Mucosa of rectum (tissue), 2 donors: ENCODE data around the gene HIVEP3.

Source experiments
- H3K27ac ChIP-seq, 2 donors: one replicate each; pipeline ENCODE4 v1.7.0; 2013; ENCODE audit warnings: inconsistent platforms in 2 of 2, low read depth in 2 of 2, low read length in 2 of 2
- H3K27me3 ChIP-seq, 2 donors: one replicate each; pipeline ENCODE4 v1.7.0; 2013; ENCODE audit warnings: low read length in 2 of 2; ENCODE audit not compliant: control insufficient read depth in 2 of 2, insufficient read depth in 2 of 2
- H3K36me3 ChIP-seq, 2 donors: one replicate each; pipeline ENCODE4 v1.7.0; 2013; ENCODE audit warnings: low read length in 2 of 2; ENCODE audit not compliant: control insufficient read depth in 2 of 2, insufficient read depth in 2 of 2
- H3K4me1 ChIP-seq, 2 donors: one replicate each; pipeline ENCODE4 v1.7.0; 2013; ENCODE audit warnings: low read length in 2 of 2, mild to moderate bottlenecking in 1 of 2; ENCODE audit not compliant: control insufficient read depth in 2 of 2, insufficient read depth in 2 of 2
- H3K4me3 ChIP-seq, 2 donors: one replicate each; pipeline ENCODE4 v1.7.0; 2013; ENCODE audit warnings: low read length in 2 of 2
- H3K9ac ChIP-seq, 2 donors: one replicate each; pipeline ENCODE4 v1.7.0; 2013; ENCODE audit warnings: low read length in 2 of 2, low read depth in 1 of 2, mild to moderate bottlenecking in 1 of 2
- H3K9me3 ChIP-seq, 2 donors: one replicate each; pipeline ENCODE4 v1.7.0; 2013; ENCODE audit warnings: low read length in 2 of 2; ENCODE audit not compliant: control insufficient read depth in 2 of 2
- donor health status: healthy.
- donor health status: Normal muscosa, but diverticular disease.

The HIVEP3 gene

DNA sequence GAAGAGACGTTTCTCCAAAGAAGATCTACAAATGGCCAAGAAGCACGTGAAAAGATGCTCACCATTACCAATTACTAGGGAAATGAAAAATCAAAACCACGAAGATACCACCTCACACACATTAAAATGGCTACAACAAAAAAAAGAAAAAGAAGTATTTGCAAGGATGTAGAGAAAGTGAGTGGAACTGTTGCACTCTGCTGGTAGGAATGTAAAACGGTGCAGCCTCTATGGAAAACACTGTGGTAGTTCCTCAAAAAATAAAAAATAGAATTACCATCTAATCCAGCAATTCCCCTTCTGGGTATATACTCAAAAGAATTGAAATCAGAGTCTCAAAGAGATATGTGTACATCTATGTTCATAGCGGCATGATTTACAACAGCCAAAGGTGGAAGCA lies 318.8 kb downstream of the HIVEP3 start:
- Histone ChIP-seq H3K27ac (no peak overlapping the region), H3K27me3 (no peaks in the 10 kb centered on the region), H3K9me3 (no peaks in the 10 kb centered on the region), H3K4me1 (no peaks in the 10 kb centered on the region), H3K36me3 (no peaks in the 10 kb centered on the region), H3K4me3 (no peak overlapping the region), H3K9ac (no peak overlapping the region)

DNA sequence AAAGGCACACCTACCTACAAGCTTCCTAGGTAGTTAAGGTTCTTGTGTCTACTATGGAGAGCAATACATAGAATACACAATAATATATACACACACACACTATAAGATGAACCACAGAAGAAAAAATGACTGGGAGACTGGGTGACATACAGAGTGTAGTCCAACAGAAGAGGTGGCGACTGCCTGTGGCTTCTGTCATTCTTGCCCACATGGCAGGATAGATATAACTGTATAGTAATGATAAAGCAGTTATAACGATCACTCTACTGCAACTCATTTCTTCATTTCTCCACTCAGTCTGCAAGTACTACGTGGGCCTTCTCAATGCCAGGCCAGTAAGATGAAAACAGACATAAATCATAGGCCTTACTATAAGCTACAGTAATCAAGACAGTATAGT lies 320.4 kb downstream of the HIVEP3 start:
- no peak overlapping the region for H3K4me3 ChIP-seq
- H3K9ac ChIP-seq: no peak overlapping the region
- H3K36me3 ChIP-seq: no peaks in the 10 kb centered on the region
- H3K27ac ChIP-seq: no peak overlapping the region
- H3K27me3 ChIP-seq: no peaks in the 10 kb centered on the region
- H3K9me3 ChIP-seq: no peaks in the 10 kb centered on the region
- no peaks in the 10 kb centered on the region for H3K4me1 ChIP-seq

DNA sequence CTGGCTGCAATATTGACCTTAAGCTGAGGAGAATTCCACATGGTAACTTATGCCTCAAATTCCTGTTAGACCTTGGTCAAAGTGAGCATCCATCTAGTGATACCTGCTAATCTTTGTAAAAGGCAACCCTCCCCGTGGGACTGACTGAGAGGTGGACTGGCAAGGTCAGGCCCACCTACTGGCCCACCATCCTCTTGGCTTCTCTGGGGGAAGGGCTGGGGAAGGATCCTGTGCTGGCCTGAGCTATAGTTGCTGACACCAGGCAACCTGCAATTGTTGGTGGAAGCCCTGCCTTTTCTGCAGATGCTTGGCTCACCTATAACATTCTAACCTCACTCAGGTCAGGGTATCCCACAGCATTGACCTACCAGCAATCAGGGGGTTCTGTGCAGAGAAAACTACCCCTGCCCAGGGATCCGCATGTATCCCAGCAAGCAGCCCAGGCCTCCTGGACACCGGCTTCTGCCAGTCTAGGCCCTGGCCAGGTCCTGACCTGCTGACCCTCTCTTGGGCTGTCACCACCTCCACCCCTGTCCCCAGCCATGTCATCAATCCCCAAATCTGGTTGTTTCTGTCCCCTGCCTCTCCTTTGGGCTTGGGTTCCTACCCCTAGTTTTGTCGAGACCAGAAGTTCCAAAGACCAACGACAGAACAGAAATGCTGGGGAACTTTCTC lies 326.1 kb downstream of the HIVEP3 start:
- Histone ChIP-seq H3K27ac (no peak overlapping the region), H3K4me3 (no peak overlapping the region), H3K36me3 (no peaks in the 10 kb centered on the region)

DNA sequence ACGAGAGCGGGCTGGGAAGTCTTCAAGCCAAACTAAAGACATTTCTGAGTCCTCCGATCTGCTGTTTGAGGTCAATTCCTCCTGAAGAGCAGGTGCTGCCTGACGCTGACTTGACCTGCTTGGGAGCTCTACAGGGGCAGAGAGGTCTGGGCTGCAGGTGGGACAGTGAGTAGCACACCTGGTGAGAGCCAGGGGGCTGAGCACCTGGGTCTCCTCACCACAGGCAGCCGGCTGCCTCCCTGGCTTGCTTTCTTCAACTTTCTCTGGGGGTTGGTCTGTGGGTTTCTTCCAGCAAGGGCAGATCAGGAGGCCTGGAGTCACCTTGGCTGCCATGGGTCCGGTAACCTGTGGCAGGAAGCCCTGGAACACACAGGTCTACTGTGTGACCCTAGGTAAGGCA lies 326.8 kb downstream of the HIVEP3 start:
- no peaks in the 10 kb centered on the region for H3K36me3 ChIP-seq
- no peak overlapping the region for H3K27ac ChIP-seq
- no peaks in the 10 kb centered on the region for H3K9me3 ChIP-seq
- H3K27me3 ChIP-seq: no peaks in the 10 kb centered on the region
- no peak overlapping the region for H3K4me3 ChIP-seq
- H3K4me1 ChIP-seq: no peaks in the 10 kb centered on the region
- H3K9ac ChIP-seq: no peak overlapping the region

More for the DNA sequence above, 326.1 kb downstream of the HIVEP3 start:
- H3K27me3 ChIP-seq: no peaks in the 10 kb centered on the region
- H3K9ac ChIP-seq: no peak overlapping the region
- no peaks in the 10 kb centered on the region for H3K4me1 ChIP-seq
- H3K9me3 ChIP-seq: no peaks in the 10 kb centered on the region

DNA sequence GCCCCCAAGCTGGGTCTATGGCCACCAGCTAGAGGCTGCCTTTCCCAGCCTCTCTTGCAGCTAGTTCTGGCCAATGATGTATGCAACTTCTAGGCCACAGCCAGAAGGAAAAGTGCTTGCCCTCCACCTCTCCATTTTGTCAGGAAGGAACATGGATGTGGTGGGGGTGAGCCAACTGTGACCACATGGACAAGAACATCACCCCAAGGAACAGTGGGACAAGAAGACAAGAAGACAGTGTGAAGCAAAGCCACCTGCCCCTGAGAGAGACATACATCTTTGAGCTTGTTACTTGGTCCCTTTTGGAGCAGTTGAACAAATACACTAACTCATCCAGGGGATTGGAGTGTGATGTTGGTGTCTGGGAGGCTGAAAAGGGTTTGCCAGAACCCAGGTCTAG lies 328.4 kb downstream of the HIVEP3 start:
- Histone ChIP-seq H3K27me3 (no peaks in the 10 kb centered on the region), H3K9me3 (no peaks in the 10 kb centered on the region)

DNA sequence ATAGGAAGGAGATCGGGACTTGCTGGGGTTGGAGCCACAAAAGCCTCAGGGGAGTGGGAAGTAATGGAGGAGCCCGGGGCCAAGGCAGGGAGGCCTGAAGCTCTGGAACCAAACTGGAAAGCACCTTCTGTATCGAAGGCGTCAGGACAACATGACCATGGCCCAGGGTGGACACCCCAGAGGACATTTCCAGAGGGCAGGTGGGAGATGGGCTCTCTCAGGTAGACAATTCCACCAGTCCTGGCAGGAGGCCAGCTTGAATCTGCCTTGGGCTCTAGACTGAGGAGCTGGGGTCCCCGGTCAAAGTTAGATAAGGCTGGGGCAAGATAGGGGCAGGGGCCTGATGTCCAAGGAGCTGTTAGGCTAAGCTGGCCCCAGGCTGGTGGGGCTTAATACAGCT lies 329.3 kb downstream of the HIVEP3 start:
- H3K9me3 ChIP-seq: no peaks in the 10 kb centered on the region
- H3K27me3 ChIP-seq: no peaks in the 10 kb centered on the region
- H3K4me1 ChIP-seq: no peaks in the 10 kb centered on the region
- no peak overlapping the region for H3K27ac ChIP-seq
- H3K36me3 ChIP-seq: no peaks in the 10 kb centered on the region
- no peak overlapping the region for H3K4me3 ChIP-seq
- H3K9ac ChIP-seq: no peak overlapping the region

More for the DNA sequence above, 328.4 kb downstream of the HIVEP3 start:
- no peaks in the 10 kb centered on the region for H3K36me3 ChIP-seq
- H3K9ac ChIP-seq: no peak overlapping the region
- no peak overlapping the region for H3K4me3 ChIP-seq
- no peak overlapping the region for H3K27ac ChIP-seq
- H3K4me1 ChIP-seq: no peaks in the 10 kb centered on the region

DNA sequence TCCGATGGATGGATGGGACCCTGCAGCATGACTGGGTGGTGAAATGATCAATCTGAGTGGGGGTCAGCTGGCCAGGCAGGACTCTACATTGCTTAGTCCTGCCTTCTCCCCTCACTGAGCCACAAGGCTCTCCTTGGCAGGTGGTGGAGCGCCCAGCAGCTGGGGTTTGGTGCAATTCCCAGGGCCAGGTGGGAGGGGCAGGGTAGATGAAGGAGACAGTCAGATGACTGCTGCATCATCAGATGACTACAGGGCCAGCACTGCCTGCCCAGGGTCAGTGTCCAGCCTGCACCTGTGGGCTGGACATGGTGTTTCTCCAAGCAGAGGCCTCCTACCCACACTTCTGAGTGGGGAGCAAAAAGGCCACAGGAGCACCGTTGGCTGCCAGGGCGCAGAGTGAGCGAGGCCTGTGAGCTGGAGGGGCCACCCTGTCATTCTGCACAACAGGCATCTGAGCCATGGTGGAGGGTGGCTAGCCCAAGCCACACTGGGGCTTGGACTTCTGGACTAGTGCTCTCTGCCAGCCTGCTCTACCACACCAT lies 330.3 kb downstream of the HIVEP3 start:
- Histone ChIP-seq H3K27me3 (no peaks in the 10 kb centered on the region), H3K9me3 (no peaks in the 10 kb centered on the region), H3K36me3 (no peaks in the 10 kb centered on the region), H3K9ac (no peak overlapping the region), H3K4me3 (no peak overlapping the region), H3K4me1 (no peaks in the 10 kb centered on the region), H3K27ac (no peak overlapping the region)

DNA sequence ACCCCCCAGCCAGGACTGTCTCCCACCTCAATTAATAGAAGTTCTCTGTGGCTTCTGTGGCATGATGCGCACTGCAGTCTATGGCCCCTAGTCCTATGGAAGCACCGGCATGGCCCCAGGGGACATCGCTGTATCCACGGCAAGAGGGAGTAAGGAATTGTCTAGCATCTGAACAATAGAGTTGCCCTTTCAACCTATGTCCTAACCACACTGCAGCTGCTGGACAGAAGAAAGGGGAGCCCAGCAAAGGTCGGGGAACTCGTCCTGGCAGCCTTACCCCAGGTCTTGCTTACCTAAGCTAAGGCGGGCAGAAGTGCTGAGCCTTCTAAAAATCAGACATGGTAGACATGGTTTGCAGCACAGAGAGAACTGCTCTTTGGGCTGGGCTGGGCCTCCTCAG lies 330.9 kb downstream of the HIVEP3 start:
- Histone ChIP-seq H3K4me1 (no peaks in the 10 kb centered on the region), H3K9me3 (no peaks in the 10 kb centered on the region), H3K4me3 (no peak overlapping the region), H3K9ac (no peak overlapping the region), H3K36me3 (no peaks in the 10 kb centered on the region), H3K27me3 (no peaks in the 10 kb centered on the region), H3K27ac (no peak overlapping the region)

DNA sequence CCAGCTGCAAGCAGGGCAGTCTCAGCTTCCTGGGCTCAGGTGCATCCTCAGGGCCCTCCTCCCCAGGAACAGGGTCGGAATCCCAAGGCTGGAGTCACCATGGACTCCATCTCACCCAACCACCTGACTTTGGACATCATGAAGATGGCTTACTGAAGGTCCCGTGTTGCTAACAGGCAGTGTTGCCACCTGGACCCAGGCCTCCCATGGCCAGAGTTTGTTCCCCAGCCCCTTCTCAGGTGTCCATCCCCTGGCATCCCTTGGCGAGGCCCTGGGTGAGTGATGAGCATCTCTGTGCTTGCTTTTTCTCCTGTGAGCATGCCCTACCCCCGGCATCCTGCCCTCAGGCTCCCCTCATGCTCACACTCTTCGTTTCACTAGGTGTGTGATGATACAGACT lies 332.5 kb downstream of the HIVEP3 start:
- Histone ChIP-seq H3K9me3 (no peaks in the 10 kb centered on the region), H3K9ac (no peak overlapping the region), H3K27me3 (no peaks in the 10 kb centered on the region)

DNA sequence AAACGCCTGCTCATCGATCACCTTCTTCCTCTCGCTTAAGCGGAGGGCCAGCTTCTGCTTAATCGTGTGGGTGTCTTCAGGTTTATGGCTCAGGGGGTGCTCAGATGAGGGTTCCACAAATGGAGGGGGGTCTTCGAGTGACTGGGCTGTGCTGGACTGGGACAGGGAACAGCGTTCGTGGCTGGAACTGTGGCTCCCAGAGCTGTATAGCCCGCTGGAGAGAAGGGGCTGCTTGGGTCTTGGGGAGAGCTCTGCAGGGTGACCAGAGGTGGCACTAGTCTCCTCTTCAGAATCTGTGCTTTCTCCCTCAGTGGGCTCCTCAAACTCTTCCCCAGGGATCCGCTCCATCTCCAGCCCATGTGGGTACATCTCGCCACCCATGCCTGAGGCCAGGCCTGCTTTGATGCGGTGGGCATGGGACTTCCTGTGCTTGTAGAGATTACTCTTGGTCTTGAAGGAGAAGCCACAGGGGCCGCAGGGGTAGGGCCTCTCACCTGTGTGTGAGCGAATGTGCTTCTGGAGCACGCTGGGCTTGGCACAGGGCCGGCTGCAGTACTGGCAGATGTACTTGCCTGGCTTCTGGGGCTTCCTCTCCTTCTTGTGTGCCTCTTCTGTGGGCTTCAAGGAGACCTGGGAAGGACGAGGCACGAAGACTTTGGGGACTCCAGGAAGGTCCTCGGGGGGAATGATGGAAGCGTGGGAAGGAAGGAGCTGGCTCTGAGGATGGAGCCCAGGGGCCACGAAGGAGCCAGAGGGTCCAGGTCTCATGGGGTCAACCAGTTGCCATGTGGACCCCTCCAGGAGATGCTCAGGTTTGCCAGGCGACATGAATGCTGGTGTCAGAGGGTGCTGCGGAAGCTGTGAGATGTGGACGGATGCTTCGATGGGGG lies 334.8 kb downstream of the HIVEP3 start:
- no peak overlapping the region for H3K4me3 ChIP-seq
- no peaks in the 10 kb centered on the region for H3K9me3 ChIP-seq
- no peaks in the 10 kb centered on the region for H3K36me3 ChIP-seq

More for the DNA sequence above, 332.5 kb downstream of the HIVEP3 start:
- H3K4me1 ChIP-seq: no peaks in the 10 kb centered on the region
- no peak overlapping the region for H3K4me3 ChIP-seq
- H3K27ac ChIP-seq: no peak overlapping the region
- no peaks in the 10 kb centered on the region for H3K36me3 ChIP-seq

More for the DNA sequence above, 334.8 kb downstream of the HIVEP3 start:
- Histone ChIP-seq H3K27me3 (no peaks in the 10 kb centered on the region), H3K9ac (no peak overlapping the region), H3K4me1 (no peaks in the 10 kb centered on the region), H3K27ac (no peak overlapping the region)
